Mucosa of stomach (tissue), 1 donor: ENCODE results near the gene NXPH3.
A peak's percentile ranks its signal among the peaks of the same experiment; 100 is the strongest.

Experiments
- H3K27me3 ChIP-seq: one replicate; pipeline ENCODE4 v1.7.0; 2013; ENCODE audit warnings: mild to moderate bottlenecking, low read length; ENCODE audit not compliant: control insufficient read depth, insufficient read depth
- H3K36me3 ChIP-seq: one replicate; pipeline ENCODE4 v1.7.0; 2013; ENCODE audit warnings: low read length; ENCODE audit not compliant: control insufficient read depth, insufficient read depth
- H3K4me1 ChIP-seq: one replicate; pipeline ENCODE4 v1.7.0; 2013; ENCODE audit warnings: mild to moderate bottlenecking, low read length; ENCODE audit not compliant: control insufficient read depth, insufficient read depth
- H3K4me3 ChIP-seq: one replicate; pipeline ENCODE4 v1.7.0; 2013; ENCODE audit warnings: low read length
- H3K9ac ChIP-seq: one replicate; pipeline ENCODE4 v1.7.0; 2013; ENCODE audit warnings: mild to moderate bottlenecking, low read length, moderate library complexity
- H3K9me3 ChIP-seq: one replicate; pipeline ENCODE4 v1.7.0; 2013; ENCODE audit warnings: mild to moderate bottlenecking, low read length, moderate library complexity; ENCODE audit not compliant: control insufficient read depth
- donor health status: Pancreatic carcinoma.

Gene NXPH3

DNA sequence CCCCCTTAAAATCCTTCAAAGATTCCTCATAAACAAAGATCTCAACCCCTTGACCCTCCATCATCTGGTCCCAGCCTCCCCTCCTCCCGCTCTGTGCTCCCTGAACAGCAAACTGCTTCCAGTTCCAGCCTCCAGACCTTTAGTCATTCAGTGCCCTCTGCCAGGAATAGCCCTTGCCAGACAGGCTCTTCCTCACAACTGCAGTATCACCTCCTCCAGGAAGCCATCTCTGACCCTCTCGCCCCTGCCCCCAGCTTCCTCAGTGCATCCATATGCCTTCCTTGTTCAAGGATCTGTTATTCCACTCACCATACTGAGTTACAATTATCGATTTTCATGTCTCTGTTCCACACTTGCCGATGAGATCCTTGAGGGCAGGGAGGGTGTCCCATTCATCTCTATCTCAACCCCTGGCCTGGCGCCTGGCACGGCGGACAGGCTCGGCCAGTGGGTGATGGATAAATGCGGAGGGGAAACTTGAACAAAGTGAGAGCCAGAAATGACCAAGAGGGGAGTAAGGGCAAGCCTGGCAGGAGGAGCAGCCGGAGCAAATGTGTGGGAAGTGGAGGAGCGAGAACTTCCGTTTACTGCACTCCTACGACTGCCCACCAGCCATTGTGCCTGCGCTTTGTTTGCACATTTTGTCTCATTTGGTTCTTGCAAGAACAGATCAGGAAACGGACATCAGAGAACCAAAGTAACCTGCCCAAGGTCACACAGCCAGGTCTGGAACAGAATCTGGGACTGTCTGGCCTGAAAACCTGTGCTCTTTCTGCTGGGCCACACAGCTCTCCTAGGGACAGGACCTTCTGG lies 2.0 kb upstream of the NXPH3 start:
- peaks cover 17% of the 10 kb centered on the region for H3K4me1 ChIP-seq
- H3K27me3 ChIP-seq, result peaks cover 70% of the 10 kb centered on the region
- H3K4me3 ChIP-seq, result no peak overlapping the region
- H3K9ac ChIP-seq, result no peak overlapping the region
- H3K9me3 ChIP-seq, result no peaks in the 10 kb centered on the region
- no peaks in the 10 kb centered on the region for H3K36me3 ChIP-seq

DNA sequence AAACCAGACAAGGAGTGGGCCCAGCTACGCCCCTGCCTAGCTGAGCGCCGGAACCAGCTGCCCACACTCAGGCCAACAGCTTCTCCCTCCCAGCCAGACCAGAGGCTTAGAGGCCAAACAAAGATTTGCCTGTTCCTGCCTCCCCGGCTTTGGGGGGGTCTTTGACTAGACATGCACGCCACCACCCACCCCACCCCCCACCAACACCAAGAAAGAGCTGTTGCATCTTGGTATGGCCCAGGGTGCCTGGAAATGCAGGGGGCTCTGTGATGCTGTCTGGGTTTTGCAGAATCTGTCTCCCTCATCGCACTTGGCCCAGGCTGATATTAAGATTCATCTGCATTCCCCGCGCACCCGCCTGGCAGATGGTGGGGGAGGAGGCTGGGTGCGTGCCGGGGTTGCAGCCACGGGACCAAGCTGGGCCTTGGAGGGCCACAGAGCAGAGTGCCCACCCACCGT lies 1.3 kb upstream of the NXPH3 start:
- no peak overlapping the region for H3K4me3 ChIP-seq
- H3K4me1 ChIP-seq, result peaks cover 17% of the 10 kb centered on the region

DNA sequence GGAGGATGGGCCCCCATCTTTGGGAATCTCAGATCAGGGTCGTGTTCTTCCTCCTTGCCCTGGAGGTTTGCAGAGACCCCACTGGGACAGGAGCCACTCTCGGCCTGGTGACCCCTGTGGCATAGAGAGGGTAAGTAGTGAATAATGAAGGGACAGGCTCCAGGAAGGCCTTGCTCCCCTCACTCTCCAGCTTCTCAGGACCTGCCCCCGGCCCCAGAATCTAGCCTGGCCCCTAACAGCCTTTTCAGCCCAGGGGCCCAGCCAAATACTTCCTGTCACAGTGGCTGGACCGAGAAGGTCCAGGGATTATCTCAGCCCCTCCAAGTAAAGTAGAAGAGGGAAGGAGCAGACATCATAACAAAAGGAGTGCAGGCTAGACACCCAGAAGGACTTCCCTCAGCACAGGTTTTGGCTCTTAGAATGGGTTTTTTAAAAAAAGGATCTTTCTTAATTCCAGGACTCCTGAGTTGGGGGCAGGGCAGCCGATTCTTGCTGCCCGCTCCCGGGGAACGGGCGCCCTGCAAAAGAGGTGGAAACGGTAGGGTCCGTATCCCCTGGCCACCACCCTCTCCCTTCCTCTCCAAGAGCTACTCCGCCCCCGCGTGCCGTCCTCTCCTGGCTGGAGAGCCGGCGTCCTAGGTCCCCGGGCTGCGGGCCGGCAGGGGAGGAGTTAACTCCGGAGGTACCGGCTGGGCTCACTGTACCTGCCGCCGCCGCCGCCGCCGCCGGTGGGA lies 559 bp upstream of the NXPH3 start:
- peaks cover 17% of the 10 kb centered on the region for H3K4me1 ChIP-seq
- peaks cover 75% of the 10 kb centered on the region for H3K27me3 ChIP-seq
- no peak overlapping the region for H3K4me3 ChIP-seq
- no peaks in the 10 kb centered on the region for H3K36me3 ChIP-seq
- no peaks in the 10 kb centered on the region for H3K9me3 ChIP-seq
- H3K9ac ChIP-seq, result no peak overlapping the region

More for the DNA sequence above, 1.3 kb upstream of the NXPH3 start:
- Histone ChIP-seq H3K27me3 (peaks cover 76% of the 10 kb centered on the region), H3K9me3 (no peaks in the 10 kb centered on the region), H3K9ac (no peak overlapping the region), H3K36me3 (no peaks in the 10 kb centered on the region)

DNA sequence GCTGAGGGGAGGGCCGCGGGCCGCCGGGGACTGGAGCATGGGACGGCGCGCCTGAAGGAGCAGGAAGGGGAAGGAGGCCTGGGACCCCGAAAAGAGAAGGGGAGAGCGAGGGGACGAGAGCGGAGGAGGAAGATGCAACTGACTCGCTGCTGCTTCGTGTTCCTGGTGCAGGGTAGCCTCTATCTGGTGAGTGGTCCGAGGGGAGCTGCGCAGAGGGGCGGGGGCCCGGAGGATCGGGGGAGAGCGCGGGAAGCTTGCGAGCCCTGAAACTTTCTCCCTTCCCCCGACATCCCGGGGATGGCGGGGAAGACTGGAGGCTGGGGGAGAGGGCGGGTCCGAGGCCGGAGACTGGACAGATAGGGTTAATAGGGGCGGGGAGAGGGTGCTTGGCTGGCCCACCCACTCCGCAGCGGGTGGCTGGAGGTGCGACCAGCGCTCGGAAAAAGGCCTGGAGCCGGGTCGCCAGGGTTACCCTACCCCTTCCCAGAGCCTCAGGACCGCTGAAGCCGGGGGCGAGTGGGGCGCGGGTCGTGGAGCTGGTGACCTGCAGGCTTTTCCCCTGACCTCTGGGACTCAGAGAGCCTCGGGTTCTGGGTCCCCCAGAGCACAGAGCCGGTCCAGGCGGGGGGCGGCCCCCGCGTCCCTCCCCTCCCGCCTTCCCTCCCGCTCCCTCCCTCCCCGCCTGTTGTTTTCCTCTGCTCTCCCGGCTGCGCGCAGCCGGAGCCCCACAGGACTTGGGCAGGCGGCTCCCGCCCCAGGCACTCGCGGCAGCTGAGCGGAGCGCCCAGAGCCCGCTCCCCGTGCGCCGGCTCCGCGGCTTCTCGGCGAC lies 631 bp downstream of the NXPH3 start:
- H3K4me1 ChIP-seq, result peaks cover 17% of the 10 kb centered on the region
- H3K4me3 ChIP-seq, result peak overlapping the region; percentile 31
- H3K36me3 ChIP-seq, result no peaks in the 10 kb centered on the region
- H3K9ac ChIP-seq, result peak overlapping the region; percentile 43
- H3K9me3 ChIP-seq, result no peaks in the 10 kb centered on the region
- peaks cover 63% of the 10 kb centered on the region for H3K27me3 ChIP-seq

DNA sequence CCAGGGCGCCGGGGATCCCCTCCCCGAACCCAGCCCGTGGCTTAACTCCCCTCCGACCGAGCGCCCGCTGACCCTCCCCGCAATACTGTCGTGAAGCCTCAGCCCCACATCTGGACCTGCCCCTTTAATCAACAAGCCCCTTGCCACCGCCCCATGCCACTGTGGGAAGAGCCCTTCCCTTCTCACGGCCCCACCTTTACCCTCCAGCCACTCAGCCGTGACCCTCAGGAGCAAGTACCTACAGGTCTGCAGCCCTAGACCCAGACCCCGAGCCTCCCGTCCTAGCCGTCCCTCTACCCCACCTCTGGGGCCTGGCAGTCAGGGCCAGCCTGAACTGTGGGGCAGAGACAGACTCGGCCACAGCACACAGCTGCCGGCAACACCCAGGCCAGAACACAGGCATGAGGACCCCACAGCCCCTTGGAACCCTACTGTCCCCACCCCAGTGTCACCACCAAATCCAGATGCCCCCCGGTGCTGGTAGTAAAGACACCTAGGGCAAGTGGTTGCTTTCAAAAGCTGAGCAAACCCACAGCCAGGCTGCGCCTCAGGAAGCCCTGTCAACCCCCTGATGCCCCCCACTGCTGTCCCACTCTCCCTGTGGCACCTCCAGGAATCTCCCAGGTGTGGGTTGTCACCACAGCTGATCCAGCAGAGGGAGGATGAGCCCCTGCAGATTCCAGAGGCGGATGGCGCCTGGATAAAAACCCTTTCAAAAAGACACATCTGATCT lies 1.4 kb downstream of the NXPH3 start:
- Histone ChIP-seq H3K27me3 (peaks cover 59% of the 10 kb centered on the region), H3K36me3 (no peaks in the 10 kb centered on the region), H3K9me3 (no peaks in the 10 kb centered on the region), H3K4me1 (peaks cover 17% of the 10 kb centered on the region), H3K4me3 (peak overlapping the region; percentile 31), H3K9ac (peak overlapping the region; percentile 43)

DNA sequence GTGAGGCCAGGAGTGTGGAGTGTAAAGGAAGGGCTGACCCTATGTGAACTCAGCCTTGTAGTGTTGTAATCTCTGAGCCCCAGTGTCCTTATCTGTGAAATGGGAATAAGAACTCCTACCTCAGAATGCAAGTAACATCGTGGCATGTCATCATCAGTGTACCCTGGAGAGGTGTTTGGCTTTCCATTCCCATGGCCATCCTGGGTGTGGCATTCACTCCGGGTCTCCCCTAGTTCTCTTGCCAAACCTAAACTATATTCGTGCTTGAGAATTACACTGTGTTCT lies 1.9 kb downstream of the NXPH3 start:
- no peaks in the 10 kb centered on the region for H3K9me3 ChIP-seq
- no peak overlapping the region for H3K4me3 ChIP-seq
- no peaks in the 10 kb centered on the region for H3K36me3 ChIP-seq
- peak overlapping the region; percentile 43 for H3K9ac ChIP-seq
- H3K27me3 ChIP-seq, result peaks cover 58% of the 10 kb centered on the region
- peaks cover 17% of the 10 kb centered on the region for H3K4me1 ChIP-seq

DNA sequence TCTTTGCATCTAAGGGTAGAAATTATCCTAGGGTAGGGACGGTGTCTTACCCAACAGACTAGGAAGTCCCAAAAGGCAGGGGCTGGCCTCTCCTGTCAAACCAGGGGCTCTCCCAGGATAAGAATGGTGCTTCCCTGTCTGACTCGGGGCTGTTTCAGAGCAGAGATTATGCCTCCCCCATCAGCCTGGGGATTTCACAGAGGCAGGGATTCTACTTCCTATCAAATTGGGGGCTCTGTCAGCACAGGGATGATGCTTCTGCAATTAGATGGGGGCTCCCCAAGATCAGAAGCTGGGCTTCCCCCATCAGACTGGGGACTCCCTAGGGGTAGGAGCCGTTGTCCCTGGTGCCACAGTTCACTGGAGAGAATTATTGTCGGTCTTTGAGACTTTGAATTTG lies 2.3 kb downstream of the NXPH3 start:
- no peak overlapping the region for H3K9ac ChIP-seq
- no peaks in the 10 kb centered on the region for H3K9me3 ChIP-seq
- peaks cover 17% of the 10 kb centered on the region for H3K4me1 ChIP-seq
- peaks cover 54% of the 10 kb centered on the region for H3K27me3 ChIP-seq
- H3K36me3 ChIP-seq, result no peaks in the 10 kb centered on the region
- no peak overlapping the region for H3K4me3 ChIP-seq

DNA sequence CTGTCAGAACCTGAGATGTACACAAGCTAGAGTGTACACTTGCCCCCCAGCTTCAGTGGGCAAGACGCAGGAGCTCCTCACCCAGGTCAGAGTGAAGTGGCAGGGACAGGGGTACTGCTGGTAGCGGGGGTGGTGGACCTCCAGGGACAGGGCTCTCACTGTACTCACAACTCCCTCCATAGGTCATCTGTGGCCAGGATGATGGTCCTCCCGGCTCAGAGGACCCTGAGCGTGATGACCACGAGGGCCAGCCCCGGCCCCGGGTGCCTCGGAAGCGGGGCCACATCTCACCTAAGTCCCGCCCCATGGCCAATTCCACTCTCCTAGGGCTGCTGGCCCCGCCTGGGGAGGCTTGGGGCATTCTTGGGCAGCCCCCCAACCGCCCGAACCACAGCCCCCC lies 2.7 kb downstream of the NXPH3 start:
- H3K27me3 ChIP-seq, result peaks cover 50% of the 10 kb centered on the region
- no peak overlapping the region for H3K4me3 ChIP-seq
- no peak overlapping the region for H3K9ac ChIP-seq
- no peaks in the 10 kb centered on the region for H3K9me3 ChIP-seq
- H3K4me1 ChIP-seq, result peaks cover 17% of the 10 kb centered on the region
- no peaks in the 10 kb centered on the region for H3K36me3 ChIP-seq

DNA sequence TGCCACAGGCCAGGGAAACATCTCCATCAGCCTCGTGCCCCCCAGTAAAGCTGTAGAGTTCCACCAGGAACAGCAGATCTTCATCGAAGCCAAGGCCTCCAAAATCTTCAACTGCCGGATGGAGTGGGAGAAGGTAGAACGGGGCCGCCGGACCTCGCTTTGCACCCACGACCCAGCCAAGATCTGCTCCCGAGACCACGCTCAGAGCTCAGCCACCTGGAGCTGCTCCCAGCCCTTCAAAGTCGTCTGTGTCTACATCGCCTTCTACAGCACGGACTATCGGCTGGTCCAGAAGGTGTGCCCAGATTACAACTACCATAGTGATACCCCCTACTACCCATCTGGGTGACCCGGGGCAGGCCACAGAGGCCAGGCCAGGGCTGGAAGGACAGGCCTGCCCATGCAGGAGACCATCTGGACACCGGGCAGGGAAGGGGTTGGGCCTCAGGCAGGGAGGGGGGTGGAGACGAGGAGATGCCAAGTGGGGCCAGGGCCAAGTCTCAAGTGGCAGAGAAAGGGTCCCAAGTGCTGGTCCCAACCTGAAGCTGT lies 3.4 kb downstream of the NXPH3 start:
- Histone ChIP-seq H3K9me3 (no peaks in the 10 kb centered on the region), H3K4me3 (no peak overlapping the region), H3K27me3 (peaks cover 48% of the 10 kb centered on the region), H3K9ac (no peak overlapping the region), H3K36me3 (no peaks in the 10 kb centered on the region), H3K4me1 (peaks cover 17% of the 10 kb centered on the region)

DNA sequence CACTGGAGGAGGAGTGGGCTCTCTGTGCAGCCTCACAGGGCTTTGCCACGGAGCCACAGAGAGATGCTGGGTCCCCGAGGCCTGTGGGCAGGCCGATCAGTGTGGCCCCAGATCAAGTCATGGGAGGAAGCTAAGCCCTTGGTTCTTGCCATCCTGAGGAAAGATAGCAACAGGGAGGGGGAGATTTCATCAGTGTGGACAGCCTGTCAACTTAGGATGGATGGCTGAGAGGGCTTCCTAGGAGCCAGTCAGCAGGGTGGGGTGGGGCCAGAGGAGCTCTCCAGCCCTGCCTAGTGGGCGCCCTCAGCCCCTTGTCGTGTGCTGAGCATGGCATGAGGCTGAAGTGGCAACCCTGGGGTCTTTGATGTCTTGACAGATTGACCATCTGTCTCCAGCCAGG lies 3.9 kb downstream of the NXPH3 start:
- H3K27me3 ChIP-seq, result peaks cover 44% of the 10 kb centered on the region
- no peaks in the 10 kb centered on the region for H3K9me3 ChIP-seq
- no peak overlapping the region for H3K4me3 ChIP-seq
- H3K9ac ChIP-seq, result no peak overlapping the region
- peaks cover 17% of the 10 kb centered on the region for H3K4me1 ChIP-seq
- H3K36me3 ChIP-seq, result no peaks in the 10 kb centered on the region

DNA sequence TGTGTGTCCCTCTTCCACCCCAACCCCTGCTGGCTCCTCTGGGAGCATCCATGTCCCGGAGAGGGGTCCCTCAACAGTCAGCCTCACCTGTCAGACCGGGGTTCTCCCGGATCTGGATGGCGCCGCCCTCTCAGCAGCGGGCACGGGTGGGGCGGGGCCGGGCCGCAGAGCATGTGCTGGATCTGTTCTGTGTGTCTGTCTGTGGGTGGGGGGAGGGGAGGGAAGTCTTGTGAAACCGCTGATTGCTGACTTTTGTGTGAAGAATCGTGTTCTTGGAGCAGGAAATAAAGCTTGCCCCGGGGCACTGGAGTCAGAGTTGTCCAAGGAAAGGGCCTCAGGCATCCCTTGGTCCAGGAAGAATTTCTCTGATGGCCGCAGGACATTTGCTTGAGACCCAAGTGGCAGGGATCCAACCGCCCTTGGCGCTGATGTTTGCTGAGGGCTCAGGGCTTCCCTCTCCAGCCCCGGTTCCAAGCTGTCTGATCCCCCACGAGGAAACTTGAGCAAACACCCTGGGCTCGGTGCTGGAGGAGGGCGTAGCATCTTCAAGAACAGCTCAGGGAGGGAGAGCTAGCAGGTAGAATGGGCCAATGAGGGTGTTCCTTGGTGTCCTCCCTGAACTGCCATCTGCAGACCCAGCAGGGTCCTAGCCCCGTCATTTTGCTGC lies 4.5 kb downstream of the NXPH3 start:
- Histone ChIP-seq H3K27me3 (peaks cover 37% of the 10 kb centered on the region), H3K9ac (no peak overlapping the region), H3K9me3 (no peaks in the 10 kb centered on the region), H3K36me3 (no peaks in the 10 kb centered on the region), H3K4me3 (no peak overlapping the region), H3K4me1 (peaks cover 17% of the 10 kb centered on the region)
